ENCODE results near the gene CRTC1.
"Not testable (repeated sequence)": the region's sequence is repeated elsewhere in the genome, so short reads cannot be mapped to it uniquely, and the experiment has no call there.

The CRTC1 gene

DNA sequence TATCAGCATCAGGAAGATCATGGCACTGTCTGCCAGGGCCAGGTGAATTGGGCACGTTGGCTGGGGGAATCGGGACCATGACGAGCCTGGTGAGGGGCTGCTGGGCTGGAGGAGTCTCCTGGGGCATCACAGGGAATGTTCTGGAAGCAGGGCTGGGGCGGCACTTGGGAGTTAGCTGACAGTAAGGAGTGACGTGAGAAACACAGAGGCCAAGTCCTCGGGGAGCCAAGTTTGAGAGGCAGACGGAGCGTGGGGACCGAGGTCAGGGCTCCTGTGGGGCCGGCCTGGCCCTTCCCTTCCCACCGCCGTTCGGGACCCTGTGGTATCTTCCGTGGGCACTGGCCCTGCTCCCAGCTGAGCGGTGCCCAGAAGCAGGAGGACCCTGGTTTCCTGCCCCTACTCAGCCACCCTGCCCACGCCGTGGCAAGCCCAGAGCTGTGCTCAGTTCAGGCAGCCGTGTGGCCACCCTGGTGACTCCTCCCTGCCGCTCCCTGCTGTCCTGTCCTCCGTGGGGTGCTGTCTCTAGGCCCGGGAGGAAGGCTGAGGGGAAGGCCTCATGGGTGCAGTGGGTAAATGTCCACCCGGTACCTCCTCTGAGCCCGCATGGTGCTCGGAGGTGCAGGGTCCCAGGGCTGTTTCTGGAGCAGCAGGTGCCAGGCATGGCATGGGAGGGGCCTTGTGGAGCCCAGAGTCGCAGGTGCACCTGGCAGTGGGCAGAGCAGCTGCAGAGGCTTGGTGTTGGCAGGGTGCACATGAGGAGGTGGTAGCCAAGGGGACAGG is 25.2 kb downstream of the CRTC1 start:
- DNase-seq = no peak

DNA sequence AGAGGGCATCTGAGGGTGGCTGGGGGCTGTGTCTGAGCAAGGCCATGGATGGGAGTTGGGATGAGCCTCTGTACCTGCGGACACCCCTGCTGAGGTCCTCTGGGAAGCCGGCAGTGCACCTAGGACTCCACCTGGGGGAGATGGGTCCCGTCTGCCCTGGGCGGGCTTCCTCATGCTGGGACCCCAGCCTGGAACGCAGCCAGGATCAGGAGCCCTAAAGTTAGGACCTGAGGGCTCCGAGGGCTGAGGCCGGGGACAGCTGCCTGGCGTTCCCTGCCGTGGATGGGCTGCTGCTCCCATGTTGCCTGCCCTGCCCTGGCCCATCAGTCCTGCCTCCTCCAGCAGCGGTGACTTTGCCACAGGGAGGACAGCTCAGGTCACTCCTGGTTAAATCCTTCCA is 26.1 kb downstream of the CRTC1 start:
- no peak for DNase-seq

DNA sequence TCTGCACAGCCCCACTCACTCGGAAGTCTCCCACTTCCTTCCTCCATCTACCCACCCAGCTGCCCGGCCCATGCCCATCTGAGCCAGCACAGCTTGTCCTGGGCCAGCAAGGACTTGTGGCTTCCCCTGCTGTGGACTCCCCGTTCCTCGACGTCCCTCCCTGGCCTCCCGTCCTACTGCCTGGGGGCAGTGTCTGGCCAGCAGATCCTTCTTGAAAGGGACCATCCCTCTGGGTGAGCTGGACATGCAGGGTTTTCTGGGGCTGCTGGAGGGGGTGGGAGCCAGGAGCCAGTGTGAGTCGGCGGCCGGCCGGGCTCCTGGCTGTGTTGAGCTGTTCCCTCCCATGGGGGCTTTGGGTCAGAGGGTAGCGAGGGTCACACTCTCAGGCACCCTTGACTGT is 26.7 kb downstream of the CRTC1 start:
- no peak for DNase-seq

DNA sequence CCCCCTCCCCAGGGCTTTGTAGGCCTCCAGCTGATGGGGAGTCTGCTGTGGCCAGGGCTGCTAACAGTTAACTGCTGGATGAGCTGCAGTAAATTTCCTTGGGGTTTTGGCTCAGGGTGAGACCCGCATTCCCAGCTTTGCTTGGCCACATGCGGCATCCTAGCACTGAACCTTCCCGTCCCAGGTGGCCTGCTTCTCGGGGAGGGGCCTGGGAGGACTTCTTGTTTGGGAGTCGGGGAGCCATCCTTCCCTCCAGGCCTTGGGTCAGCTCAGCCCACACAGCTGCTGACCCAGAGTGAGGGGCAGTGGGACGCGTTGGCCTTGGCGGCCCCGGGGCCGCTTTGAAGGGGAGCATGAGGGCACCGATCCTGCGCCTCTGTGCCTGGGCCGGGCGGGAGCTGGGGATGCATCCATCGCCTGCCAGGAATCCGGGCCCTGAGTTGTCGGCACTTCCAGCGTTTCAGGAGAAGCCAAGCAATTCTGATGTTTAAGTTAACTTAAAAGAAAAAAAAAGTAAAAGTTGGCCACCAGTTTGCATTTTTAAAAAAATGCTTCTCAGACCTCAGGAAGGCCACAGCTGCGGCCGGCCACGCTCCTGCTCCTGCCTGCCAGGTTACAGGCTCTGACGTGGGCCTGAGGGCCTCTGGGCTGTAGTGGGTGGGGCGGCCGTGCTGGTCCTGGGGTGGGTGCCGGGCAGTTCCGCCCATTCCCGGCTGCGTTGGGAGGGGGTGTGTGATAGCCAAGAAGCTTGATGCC is 27.7 kb downstream of the CRTC1 start:
- no peak for DNase-seq

DNA sequence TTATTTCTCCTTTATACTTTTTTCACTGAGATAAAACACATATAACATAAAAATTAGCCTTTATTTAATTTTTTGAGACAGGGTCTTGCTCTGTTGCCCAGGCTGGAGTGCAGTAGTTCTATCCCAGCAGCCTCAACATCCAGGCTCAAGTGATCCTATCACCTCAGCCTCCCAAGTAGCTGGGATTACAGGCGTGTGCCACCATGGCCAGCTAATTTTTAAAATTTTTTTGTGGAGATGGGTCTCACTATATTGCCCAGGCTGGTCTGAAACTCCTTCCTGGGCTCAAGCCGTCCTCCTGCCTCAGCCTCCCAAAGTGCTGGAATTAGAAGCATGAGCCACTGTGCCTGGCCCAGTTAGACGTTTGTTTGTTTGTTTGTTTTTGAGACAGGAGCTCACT is 28.4 kb downstream of the CRTC1 start:
- DNase-seq = no peak

DNA sequence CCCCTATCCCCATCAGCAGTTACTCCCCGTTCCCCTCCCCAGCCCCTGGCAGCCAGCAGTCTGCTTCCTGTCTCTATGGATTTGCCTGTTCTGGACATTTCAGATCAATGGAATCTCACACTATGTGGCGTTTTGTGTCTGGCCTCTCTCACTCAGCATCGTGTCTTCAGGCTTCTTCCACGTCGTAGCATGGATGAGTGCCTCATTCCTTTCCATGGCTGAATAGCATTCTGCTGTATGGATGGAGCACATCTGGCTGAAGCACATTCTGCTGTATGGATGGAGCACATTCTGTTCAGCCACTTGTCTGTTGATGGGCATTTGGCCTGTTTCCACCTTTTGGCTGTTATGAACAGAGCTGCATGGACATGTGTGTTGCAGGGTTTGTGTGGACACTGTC is 29.5 kb downstream of the CRTC1 start:
- no peak for DNase-seq

GRCh38 chr19:18713550-18714117 is 30.2 kb downstream of the CRTC1 start:
- no peak for DNase-seq

- no peak for DNase-seq
Observed at GRCh38 chr19:18715416-18715815, 31.9 kb downstream of the CRTC1 start.

GRCh38 chr19:18716857-18717256 is 33.4 kb downstream of the CRTC1 start:
- no peak for DNase-seq

- DNase-seq = no peak
Observed at GRCh38 chr19:18717601-18718000, 34.1 kb downstream of the CRTC1 start.

- peak; percentile 11 for DNase-seq
Observed at GRCh38 chr19:18718015-18718526, 34.6 kb downstream of the CRTC1 start.

- no peak for DNase-seq
Observed at GRCh38 chr19:18718846-18719458, 35.5 kb downstream of the CRTC1 start.

GRCh38 chr19:18719541-18719940 is 36.1 kb downstream of the CRTC1 start:
- no peak for DNase-seq

DNA sequence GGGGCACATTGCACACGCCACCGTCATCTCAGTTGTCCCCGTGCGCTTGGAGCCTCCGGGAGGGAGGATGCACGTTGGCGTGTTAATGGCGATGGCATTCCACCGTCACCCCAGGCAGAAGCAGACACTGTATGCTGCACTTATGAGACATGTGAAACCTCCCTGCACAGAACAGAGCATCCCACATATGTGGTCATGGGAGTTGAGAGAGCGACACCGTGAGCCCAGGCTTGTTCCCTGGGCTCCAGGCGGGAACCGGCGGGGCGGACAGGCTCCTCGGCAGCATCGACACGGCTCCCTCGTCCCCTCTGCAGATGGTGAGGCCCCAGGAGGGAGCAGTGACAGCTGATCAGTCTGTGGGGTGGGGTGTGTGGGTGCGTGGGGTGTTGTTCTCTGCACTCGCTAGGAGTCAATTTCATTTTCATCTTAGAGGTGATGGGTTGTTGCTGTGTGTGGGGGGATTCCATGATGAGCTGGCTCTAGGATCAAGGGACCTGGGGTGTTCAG is 40.4 kb downstream of the CRTC1 start:
- no peak for DNase-seq

DNA sequence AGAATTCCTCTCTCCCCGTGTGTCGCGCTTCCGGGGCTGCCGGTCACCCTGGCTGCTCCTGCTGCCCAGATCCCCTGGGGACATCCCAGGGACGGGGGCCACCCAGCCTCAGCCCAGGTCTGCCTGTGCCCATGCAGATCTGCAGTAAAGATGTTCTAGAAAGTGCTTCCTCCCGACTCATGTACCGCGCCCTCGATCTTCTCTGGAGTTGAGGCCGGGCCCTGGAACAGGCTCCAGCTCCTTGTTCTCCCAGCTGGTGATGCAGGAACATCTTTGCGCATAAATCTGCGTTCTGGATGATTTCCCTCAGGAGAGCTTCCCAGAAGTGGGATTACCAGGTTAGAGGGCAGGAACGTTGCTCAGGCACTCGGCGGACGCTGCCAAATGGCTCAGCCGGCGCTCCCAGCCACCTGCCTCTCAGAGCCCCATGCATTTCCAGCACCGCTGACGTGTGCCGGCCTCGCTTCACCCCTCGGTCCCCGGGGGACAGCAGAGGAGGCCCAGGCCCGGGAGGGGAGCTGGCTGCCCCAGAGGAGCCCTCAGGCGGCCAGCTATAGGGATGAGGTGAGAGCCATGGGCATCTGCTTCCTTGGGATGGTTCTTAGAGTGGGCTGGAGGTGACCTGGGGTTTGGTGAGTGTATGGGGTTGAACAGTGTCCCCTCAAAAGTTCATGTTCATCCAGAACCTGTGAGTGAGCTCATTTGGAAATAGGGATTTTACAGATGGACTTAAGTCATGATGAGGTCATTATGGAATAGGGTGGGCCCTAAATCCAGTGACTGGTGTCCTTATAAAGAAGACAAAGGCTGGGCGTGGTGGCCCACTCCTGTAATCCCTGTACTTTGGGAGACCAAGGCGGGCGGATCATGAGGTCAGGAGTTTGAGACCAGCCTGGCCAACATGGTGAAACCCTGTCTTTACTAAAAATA is 42.6 kb downstream of the CRTC1 start:
- no peak for DNase-seq

GRCh38 chr19:18726846-18727245 is 43.4 kb downstream of the CRTC1 start:
- no peak for DNase-seq

DNA sequence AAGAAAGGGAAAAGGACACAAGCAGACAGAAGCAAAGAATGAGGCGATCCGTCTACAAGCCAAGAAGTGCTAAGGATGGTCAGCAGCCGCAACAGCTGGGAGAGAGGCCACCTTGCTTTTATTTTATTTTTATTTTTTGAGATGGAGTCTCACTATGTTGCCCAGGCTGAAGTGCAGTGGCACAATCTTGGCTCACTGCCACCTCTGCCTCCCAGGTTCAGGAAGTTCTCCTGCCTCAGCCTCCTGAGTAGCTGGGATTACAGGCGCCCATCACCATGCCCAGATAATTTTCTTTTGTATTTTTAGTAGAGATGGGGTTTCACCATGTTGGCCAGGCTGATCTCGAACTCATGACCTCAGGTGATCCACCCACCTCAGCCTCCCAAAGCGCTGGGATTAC is 44.1 kb downstream of the CRTC1 start:
- DNase-seq = not testable (repeated sequence)

- DNase-seq = no peak
Observed at GRCh38 chr19:18729933-18730530, 46.6 kb downstream of the CRTC1 start.

- no peak for DNase-seq
Observed at GRCh38 chr19:18730885-18731513, 47.5 kb downstream of the CRTC1 start.

DNA sequence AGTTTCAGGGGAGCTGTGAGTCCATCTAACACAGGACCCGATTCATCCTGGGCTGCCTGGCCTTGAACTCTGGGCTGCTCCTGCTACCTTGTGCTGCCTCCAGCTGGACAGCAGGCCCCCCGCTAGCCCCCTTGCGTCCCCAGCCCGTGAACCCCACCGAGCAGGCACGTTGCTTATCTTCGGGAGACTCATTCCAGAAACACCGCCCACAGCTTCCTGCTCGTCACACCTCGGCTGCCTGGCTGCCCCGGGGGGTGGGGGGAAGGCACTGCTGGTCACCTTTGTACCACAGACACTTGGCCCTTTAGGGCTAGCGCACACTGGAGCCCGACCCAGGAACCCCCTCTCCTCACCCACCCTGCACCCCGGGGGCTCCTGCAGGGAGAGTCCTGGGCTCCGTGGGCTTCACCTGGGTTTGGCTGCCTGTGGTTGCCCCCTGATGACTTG is 48.1 kb downstream of the CRTC1 start:
- DNase-seq = no peak

DNA sequence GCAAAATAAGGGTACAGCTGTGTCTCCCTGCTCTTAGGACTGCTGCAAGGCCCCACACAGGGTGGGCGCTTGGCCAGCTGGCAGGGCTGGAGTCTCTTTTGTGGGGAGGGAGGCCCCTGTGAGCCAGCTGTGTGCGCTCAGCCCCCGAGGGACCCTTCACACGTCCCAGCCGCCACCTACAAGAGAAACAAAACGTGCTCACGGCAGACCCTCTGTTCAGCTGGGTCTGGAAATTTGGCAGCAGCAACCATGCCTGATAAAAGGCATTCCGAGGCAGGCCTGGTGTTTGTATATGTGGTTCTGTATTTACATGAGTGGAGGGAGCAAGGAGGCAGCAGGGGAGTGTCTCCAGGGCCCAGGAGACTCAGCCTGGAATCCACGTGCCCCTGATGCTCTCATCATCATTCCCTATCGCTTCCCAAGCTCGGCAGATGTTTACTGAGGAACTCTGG is 49.7 kb downstream of the CRTC1 start:
- no peak for DNase-seq

Data from MV-4-11 (cell line).